ENCODE results near the gene IL23R.

DNA sequence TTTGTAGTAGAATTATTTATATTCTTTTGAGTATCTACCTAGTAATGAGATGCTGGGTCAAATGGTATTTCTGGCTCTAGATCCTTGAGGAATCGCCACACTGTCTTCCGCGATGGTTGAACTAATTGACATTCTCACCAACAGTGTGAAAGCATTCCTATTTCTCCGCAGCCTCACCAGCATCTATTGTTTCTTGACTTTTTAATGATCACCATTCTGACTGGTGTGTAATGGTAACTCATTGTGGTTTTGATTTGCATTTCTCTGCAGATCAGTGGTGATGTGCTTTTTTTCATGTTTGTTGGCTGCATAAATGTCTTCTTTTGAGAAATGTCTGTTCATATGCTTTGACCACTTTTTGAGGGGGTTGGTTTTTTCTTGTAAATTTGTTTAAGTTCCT lies 15.3 kb upstream of the IL23R start:
- TF ChIP-seq EZH2phosphoT487 (IDR thresholded peaks at IDR 0.05; ENCODE audit: borderline replicate concordance, low read depth, low read length): no peak
- TF ChIP-seq, protein P1, sequence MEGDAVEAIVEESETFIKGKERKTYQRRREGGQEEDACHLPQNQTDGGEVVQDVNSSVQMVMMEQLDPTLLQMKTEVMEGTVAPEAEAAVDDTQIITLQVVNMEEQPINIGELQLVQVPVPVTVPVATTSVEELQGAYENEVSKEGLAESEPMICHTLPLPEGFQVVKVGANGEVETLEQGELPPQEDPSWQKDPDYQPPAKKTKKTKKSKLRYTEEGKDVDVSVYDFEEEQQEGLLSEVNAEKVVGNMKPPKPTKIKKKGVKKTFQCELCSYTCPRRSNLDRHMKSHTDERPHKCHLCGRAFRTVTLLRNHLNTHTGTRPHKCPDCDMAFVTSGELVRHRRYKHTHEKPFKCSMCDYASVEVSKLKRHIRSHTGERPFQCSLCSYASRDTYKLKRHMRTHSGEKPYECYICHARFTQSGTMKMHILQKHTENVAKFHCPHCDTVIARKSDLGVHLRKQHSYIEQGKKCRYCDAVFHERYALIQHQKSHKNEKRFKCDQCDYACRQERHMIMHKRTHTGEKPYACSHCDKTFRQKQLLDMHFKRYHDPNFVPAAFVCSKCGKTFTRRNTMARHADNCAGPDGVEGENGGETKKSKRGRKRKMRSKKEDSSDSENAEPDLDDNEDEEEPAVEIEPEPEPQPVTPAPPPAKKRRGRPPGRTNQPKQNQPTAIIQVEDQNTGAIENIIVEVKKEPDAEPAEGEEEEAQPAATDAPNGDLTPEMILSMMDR (conservative IDR thresholded peaks at IDR 0.05; ENCODE audit: low read length): no peak

Measured in OCI-LY7 (cell line).